Skeletal muscle tissue (tissue), 4 donors: ENCODE measurements around the gene GNAS. TPM values are rescaled to one million over a fixed set of nuclear protein-coding genes. Genes with fewer than 3 reads are reported as not detected.

Experiments
- H3K27ac ChIP-seq: one replicate; pipeline ENCODE4 v1.7.0; 2013; ENCODE audit warnings: mild to moderate bottlenecking, low read depth, low read length, inconsistent platforms
- H3K27me3 ChIP-seq, 3 donors: one replicate each; pipeline ENCODE4 v1.7.0; 2013; ENCODE audit warnings: low read length in 3 of 3; ENCODE audit not compliant: control insufficient read depth in 3 of 3, insufficient read depth in 3 of 3
- H3K36me3 ChIP-seq, 3 donors: one replicate each; pipeline ENCODE4 v1.7.0; 2013; ENCODE audit warnings: low read length in 3 of 3; ENCODE audit not compliant: control insufficient read depth in 3 of 3, insufficient read depth in 3 of 3
- H3K4me1 ChIP-seq, 3 donors: one replicate each; pipeline ENCODE4 v1.7.0; 2013; ENCODE audit warnings: low read length in 3 of 3, mild to moderate bottlenecking in 3 of 3; ENCODE audit not compliant: control insufficient read depth in 3 of 3, insufficient read depth in 3 of 3
- H3K4me3 ChIP-seq, 3 donors: one replicate each; pipeline ENCODE4 v1.7.0; 2013; ENCODE audit warnings: low read length in 3 of 3
- H3K9ac ChIP-seq, 3 donors: one replicate each; pipeline ENCODE4 v1.7.0; 2013; ENCODE audit warnings: low read length in 3 of 3, mild to moderate bottlenecking in 3 of 3, moderate library complexity in 2 of 3, low read depth in 1 of 3
- H3K9me3 ChIP-seq, 3 donors: one replicate each; pipeline ENCODE4 v1.7.0; 2013; ENCODE audit warnings: low read length in 3 of 3; ENCODE audit not compliant: control insufficient read depth in 3 of 3
- total RNA-seq: library from RNA; depleted of rRNA; stranded (reverse); fragments of >200 nt; gene quantifications from one replicate; pipeline ENCODE4 v1.2.3, GENCODE V29; 2014
- donor health status: Osteomylitis.

GNAS gene
- total RNA-seq, 1 donor from 2014 or later, result 820 TPM

- H3K27me3 ChIP-seq, result peaks cover 0 to 2% (median 0%) of the 10 kb centered on the region in 3 donors
- H3K4me1 ChIP-seq, result no peaks in the 10 kb centered on the region
- H3K36me3 ChIP-seq, result no peaks in the 10 kb centered on the region
- H3K4me3 ChIP-seq, result no peak overlapping the region
- no peaks in the 10 kb centered on the region for H3K9me3 ChIP-seq
- H3K9ac ChIP-seq, result no peak overlapping the region
- no peak overlapping the region for H3K27ac ChIP-seq
Observed at GRCh38 chr20:58864346-58864745, 11.8 kb downstream of the GNAS start.

- Histone ChIP-seq H3K9ac (no peak overlapping the region), H3K4me1 (no peaks in the 10 kb centered on the region), H3K27ac (no peak overlapping the region), H3K27me3 (no peaks in the 10 kb centered on the region), H3K9me3 (no peaks in the 10 kb centered on the region), H3K36me3 (no peaks in the 10 kb centered on the region), H3K4me3 (no peak overlapping the region)
Observed at GRCh38 chr20:58865843-58866242, 13.3 kb downstream of the GNAS start.

- H3K9me3 ChIP-seq, result no peaks in the 10 kb centered on the region
- H3K27ac ChIP-seq, result no peak overlapping the region
- no peak overlapping the region for H3K4me3 ChIP-seq
- no peaks in the 10 kb centered on the region for H3K27me3 ChIP-seq
- H3K36me3 ChIP-seq, result no peaks in the 10 kb centered on the region
- no peaks in the 10 kb centered on the region for H3K4me1 ChIP-seq
- H3K9ac ChIP-seq, result no peak overlapping the region
Observed at GRCh38 chr20:58867211-58867610, 14.7 kb downstream of the GNAS start.

GRCh38 chr20:58868795-58869194, 16.3 kb downstream of the GNAS start:
- Histone ChIP-seq H3K27me3 (no peaks in the 10 kb centered on the region), H3K9ac (no peak overlapping the region), H3K4me1 (no peaks in the 10 kb centered on the region), H3K36me3 (no peaks in the 10 kb centered on the region), H3K27ac (no peak overlapping the region), H3K9me3 (no peaks in the 10 kb centered on the region), H3K4me3 (no peak overlapping the region)

GRCh38 chr20:58869662-58870227, 17.2 kb downstream of the GNAS start:
- no peak overlapping the region for H3K9ac ChIP-seq
- no peaks in the 10 kb centered on the region for H3K4me1 ChIP-seq
- H3K9me3 ChIP-seq, result no peaks in the 10 kb centered on the region
- H3K27me3 ChIP-seq, result no peaks in the 10 kb centered on the region
- no peak overlapping the region for H3K27ac ChIP-seq
- no peaks in the 10 kb centered on the region for H3K36me3 ChIP-seq
- no peak overlapping the region for H3K4me3 ChIP-seq

GRCh38 chr20:58870293-58871014, 17.9 kb downstream of the GNAS start:
- Histone ChIP-seq H3K9ac (no peak overlapping the region), H3K9me3 (no peaks in the 10 kb centered on the region), H3K4me3 (no peak overlapping the region), H3K27ac (no peak overlapping the region), H3K4me1 (no peaks in the 10 kb centered on the region), H3K36me3 (no peaks in the 10 kb centered on the region), H3K27me3 (no peaks in the 10 kb centered on the region)

- Histone ChIP-seq H3K27me3 (no peaks in the 10 kb centered on the region), H3K36me3 (no peaks in the 10 kb centered on the region), H3K4me1 (no peaks in the 10 kb centered on the region), H3K4me3 (no peak overlapping the region), H3K9me3 (no peaks in the 10 kb centered on the region), H3K27ac (no peak overlapping the region), H3K9ac (no peak overlapping the region)
Observed at GRCh38 chr20:58871533-58872102, 19.1 kb downstream of the GNAS start.

- Histone ChIP-seq H3K27me3 (no peaks in the 10 kb centered on the region), H3K9me3 (no peaks in the 10 kb centered on the region), H3K9ac (no peak overlapping the region), H3K4me3 (no peak overlapping the region), H3K27ac (no peak overlapping the region), H3K36me3 (no peaks in the 10 kb centered on the region), H3K4me1 (no peaks in the 10 kb centered on the region)
Observed at GRCh38 chr20:58874469-58874868, 22.0 kb downstream of the GNAS start.

GRCh38 chr20:58875111-58875510, 22.6 kb downstream of the GNAS start:
- no peaks in the 10 kb centered on the region for H3K27me3 ChIP-seq
- H3K4me1 ChIP-seq, result no peaks in the 10 kb centered on the region
- H3K36me3 ChIP-seq, result no peaks in the 10 kb centered on the region
- no peak overlapping the region for H3K4me3 ChIP-seq
- H3K27ac ChIP-seq, result no peak overlapping the region
- H3K9ac ChIP-seq, result no peak overlapping the region
- no peaks in the 10 kb centered on the region for H3K9me3 ChIP-seq

- no peaks in the 10 kb centered on the region for H3K4me1 ChIP-seq
Observed at GRCh38 chr20:58875541-58876134, 23.1 kb downstream of the GNAS start.

More at GRCh38 chr20:58875541-58876134, 23.1 kb downstream of the GNAS start:
- no peaks in the 10 kb centered on the region for H3K9me3 ChIP-seq
- no peak overlapping the region for H3K4me3 ChIP-seq
- no peak overlapping the region for H3K27ac ChIP-seq
- H3K36me3 ChIP-seq, result no peaks in the 10 kb centered on the region
- H3K27me3 ChIP-seq, result no peaks in the 10 kb centered on the region
- no peak overlapping the region for H3K9ac ChIP-seq
